Measurements from ENCODE around the gene DNAI4. TPM values are rescaled to one million over a fixed set of nuclear protein-coding genes. Genes with fewer than 3 reads are reported as not detected.
"Not testable (repeated sequence)": the region's sequence is repeated elsewhere in the genome, so short reads cannot be mapped to it uniquely, and the experiment has no call there.

DNAI4 gene
- total RNA-seq (10 to 100 TPM in 8 of 10 donors, 1 to 10 TPM in 2; 8.0 to 24.5 (median 14.4) TPM), polyA plus RNA-seq (1 to 10 TPM in 1 of 2 donors, under 1 TPM in 1; 0.44 to 1.1 TPM)
- long read RNA-seq, donor 1, partial matches to known transcripts = 0 of 4 reads
- long read RNA-seq, donor 1, other reads (novel, unspliced or antisense) = 3 of 4 reads
- long read RNA-seq, donor 2, partial matches to known transcripts = 0 of 6 reads
- long read RNA-seq, donor 2, other reads (novel, unspliced or antisense) = 2 of 6 reads
- long read RNA-seq, donor 3, partial matches to known transcripts = 0 of 7 reads
- long read RNA-seq, donor 3, other reads (novel, unspliced or antisense) = 4 of 7 reads

- Histone ChIP-seq H3K27ac (peak within 1 kb of the TSS; percentile 85 to 96 (median 92)), H3K4me1 (peaks cover 0 to 51% (median 36%) of the 10 kb centered on the region in 9 donors), H3K4me3 (peak within 1 kb of the TSS; percentile 53 to 93 (median 77)), H3K27me3 (no peaks in the 10 kb centered on the region), H3K36me3 (peaks cover 0 to 17% (median 0%) of the 10 kb centered on the region in 9 donors), H3K9me3 (no peaks in the 10 kb centered on the region)
- TF ChIP-seq CTCF (IDR thresholded peaks at IDR 0.05) = peak in 4 of 9 donors; percentile 17 to 51 (median 26)
- WGBS, 2 donors = 0% methylated on average over 64 of the region's 64 CpGs
- peak; percentile 97 to 99 (median 98) for ATAC-seq
- DNase-seq = peak; percentile 98
- intact Hi-C loops (cut with DNase I) = loop anchor here in 6 of 10 donors (5.0 to 10.0 kb wide), 4 partner anchors 127 to 170 kb away; partner anchors contain the start of genes SLC35D1 (in 4 of the 6) and DYNLT5 (in 1 of the 6)
Observed at GRCh38 chr1:66924756-66925557, at the start of gene DNAI4, which contains the start of gene MIER1. Gene DNAI4 (minus strand): TSS chr1:66924856. CDS start chr1:66924831, 25 bp downstream. Gene MIER1 (plus strand): TSS chr1:66924990. CDS start chr1:66925029, 39 bp downstream.

GRCh38 chr1:66968574-66968973 is 43.9 kb upstream of the DNAI4 start:
- Histone ChIP-seq H3K4me3 (no peak overlapping the region), H3K9me3 (peaks cover 0 to 12% (median 0%) of the 10 kb centered on the region in 11 donors), H3K36me3 (peaks cover 0 to 99% (median 41%) of the 10 kb centered on the region in 9 donors), H3K27me3 (no peaks in the 10 kb centered on the region), H3K4me1 (no peaks in the 10 kb centered on the region), H3K27ac (no peak overlapping the region)
- intact Hi-C loops (cut with DNase I) = no loop called here
- no peak for TF ChIP-seq CTCF (IDR thresholded peaks at IDR 0.05)
- ATAC-seq = no peak
- 98% methylated on average over 3 of the region's 3 CpGs for WGBS, 2 donors
- no peak for DNase-seq

GRCh38 chr1:66966188-66966873 is 41.7 kb upstream of the DNAI4 start:
- H3K9me3 ChIP-seq = peaks cover 0 to 12% (median 0%) of the 10 kb centered on the region in 11 donors
- DNase-seq; H3K4me3 ChIP-seq; H3K4me1 ChIP-seq; H3K27ac ChIP-seq; ATAC-seq; intact Hi-C loops (cut with DNase I); H3K27me3 ChIP-seq: not testable (repeated sequence)
- WGBS, 2 donors = 95 to 96% methylated on average over 6 to 7 of the region's 7 CpGs
- H3K36me3 ChIP-seq = peaks cover 0 to 99% (median 43%) of the 10 kb centered on the region in 9 donors

GRCh38 chr1:66957938-66958337 is 33.3 kb upstream of the DNAI4 start:
- Histone ChIP-seq H3K36me3 (peaks cover 0 to 100% (median 31%) of the 10 kb centered on the region in 9 donors), H3K27ac (no peak overlapping the region), H3K9me3 (no peaks in the 10 kb centered on the region), H3K27me3 (no peaks in the 10 kb centered on the region), H3K4me3 (no peak overlapping the region), H3K4me1 (peaks cover 0 to 10% (median 3%) of the 10 kb centered on the region in 9 donors)
- TF ChIP-seq CTCF (IDR thresholded peaks at IDR 0.05) = no peak
- intact Hi-C loops (cut with DNase I) = loop anchor here in 1 of 10 donors (2.0 kb wide), 1 partner anchor 21 kb away; no protein-coding TSS in a partner anchor
- ATAC-seq = no peak
- DNase-seq = no peak
- WGBS, 2 donors = 94 to 98% methylated on average over 3 of the region's 3 CpGs
